Inflammatory macrophage (primary cell): ENCODE measurements around the gene LDLRAD4.

Source experiments
- DNase-seq, 2 donors: peaks; one replicate each; pipeline ENCODE4 v3.0.0-alpha.2; 2020 to 2022

Gene LDLRAD4

DNA sequence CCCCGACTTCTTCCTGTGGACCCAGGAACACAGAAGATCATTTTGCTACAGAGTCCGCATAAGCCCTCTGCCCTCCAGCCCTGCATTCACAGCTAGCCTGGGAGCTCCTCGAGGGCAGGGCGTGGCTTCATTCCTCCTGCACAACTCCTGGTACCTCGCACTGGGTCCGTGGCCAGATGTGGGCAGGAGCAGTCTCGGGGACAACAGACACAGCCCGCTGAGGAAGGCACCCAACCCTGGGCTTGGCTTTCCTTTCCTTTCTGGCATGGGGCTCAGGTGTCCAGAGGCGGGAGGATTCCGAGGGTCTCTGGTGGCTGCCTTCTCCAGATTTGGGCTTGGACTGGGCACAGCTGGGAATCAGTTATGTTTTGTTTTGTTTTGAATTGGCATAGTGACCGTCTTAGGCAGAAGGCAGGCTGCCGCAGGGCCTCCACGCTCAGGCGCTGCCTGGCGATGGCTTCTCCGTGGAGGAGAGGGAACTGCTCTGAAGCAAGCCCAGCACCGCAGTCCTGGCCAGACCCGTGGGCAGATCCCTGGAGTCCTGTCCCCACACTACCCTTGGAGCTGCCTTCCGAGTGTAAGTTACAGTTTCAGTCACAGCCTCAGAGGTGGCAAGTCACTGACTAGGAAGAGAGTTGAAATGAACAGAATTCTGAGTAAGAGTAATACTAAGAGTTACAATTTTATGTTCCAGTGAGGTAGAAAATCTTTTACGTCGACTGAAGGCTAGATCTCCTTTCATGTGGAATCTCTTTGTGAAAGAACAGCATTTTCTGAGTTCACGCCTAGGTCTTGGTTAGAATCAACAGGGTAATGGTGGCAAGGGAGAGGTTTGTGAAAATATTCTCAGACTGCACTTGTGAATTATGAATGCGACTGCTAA, 47.9 kb downstream of the LDLRAD4 start:
- peak; percentile 51 to 72 for DNase-seq

DNA sequence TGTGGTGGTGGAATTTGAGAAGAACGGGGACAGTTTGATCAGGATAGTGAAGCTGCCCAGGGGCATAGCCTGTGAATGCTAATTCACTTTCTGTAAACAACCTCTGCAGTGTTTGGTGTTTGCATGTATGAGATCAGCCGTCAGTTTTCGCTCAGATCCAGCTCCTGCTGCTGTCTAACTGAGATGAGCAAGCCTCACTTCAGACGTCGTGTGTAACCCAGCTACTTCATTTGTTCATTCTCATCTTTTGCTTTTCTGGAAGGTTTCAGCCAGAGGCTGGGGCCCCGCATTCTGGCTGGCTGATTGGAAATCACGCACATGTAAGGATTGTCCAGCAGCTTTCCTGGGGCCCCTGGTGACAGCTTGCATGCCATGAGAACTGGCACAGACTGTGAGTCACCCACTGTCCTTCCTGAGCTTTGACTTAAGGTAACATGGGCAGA, 48.9 kb downstream of the LDLRAD4 start:
- DNase-seq: no peak

DNA sequence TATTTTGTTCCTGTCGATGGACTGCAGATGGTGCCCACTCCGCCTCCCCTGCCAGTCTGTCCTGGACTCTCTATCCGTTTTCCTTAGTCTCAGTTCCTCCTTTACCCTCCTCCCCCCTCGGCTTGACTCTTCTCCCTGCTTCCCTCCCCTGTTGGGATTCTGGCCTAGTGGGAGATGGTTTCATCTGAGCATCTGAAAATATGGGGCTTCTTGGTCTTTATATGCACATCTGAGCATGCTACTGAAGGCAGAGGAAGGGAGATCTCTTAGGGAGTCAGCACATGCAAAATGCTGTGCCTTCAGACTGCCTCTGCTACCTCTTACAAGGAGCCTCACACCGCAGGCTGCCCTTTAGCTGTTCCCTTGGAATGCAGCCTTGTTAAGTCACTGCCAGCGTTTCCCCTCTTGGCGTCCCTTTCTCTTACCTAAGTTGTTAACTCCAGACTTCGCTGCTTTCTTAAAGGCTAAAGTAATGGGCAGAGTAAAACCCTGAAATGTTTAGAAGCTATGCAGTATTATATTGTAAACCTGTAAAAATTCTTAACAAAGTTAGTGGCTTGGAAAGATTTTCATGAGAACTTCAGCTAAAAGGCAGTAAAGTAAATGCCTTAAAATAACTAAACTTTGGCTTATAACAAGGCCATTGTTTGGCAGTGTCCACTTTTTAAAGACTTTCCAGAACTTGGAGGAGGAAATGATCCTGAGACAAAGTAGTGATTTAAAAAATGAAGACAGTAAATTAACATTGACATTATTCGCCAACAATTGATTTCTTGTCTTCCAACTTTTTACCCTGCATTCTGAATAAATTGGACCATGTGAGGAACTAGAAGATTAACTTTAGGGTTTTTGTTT, 49.8 kb downstream of the LDLRAD4 start:
- peak in 1 of 2 donors; percentile 12 for DNase-seq

DNA sequence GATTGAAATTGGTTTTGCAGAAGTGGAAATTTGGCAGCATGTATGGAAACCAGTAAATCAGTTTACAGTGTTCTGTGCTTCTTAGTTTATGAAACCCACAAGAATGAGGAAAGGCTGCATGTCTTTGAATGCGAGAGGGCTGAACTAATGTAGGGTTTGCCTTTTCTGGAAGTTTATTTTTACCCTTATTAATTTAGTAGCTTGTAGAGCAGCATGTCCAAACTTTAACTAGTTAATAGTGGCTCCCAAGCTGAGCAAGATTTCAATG, 50.4 kb downstream of the LDLRAD4 start:
- peak; percentile 42 to 53 for DNase-seq

GRCh38 chr18:13269521-13270011, 51.0 kb downstream of the LDLRAD4 start:
- peak; percentile 26 to 72 for DNase-seq

DNA sequence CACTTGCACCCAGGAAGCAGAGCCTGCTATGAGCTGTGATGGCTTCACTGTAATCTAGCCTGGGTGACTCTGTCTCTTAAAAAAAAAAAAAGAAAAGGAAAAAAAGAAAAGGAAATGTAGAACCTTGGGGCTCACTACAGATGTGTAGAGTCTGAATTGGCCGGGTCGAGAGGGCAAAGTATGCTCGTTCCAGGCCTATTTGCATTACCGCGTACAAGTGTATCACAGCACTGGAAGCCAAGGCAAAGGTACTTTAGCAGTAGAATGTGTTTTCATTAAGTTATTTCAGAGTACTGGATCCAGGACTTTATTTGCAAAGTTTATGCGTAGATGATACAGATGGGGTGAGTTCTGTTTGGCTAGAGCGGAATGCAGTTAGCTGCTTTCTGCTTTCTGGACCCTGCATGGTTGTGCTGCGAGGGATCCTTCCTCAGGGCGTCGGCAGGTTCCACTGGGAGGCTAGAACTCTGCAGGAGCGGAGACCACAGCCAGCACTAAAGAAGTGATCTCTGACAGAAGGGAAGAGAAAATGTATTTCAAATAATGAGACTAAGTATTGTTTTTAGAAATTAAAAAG, 51.8 kb downstream of the LDLRAD4 start:
- DNase-seq: no peak

- no peak for DNase-seq
These were observed 52.8 kb downstream of the LDLRAD4 start for GRCh38 chr18:13271302-13271911.

DNA sequence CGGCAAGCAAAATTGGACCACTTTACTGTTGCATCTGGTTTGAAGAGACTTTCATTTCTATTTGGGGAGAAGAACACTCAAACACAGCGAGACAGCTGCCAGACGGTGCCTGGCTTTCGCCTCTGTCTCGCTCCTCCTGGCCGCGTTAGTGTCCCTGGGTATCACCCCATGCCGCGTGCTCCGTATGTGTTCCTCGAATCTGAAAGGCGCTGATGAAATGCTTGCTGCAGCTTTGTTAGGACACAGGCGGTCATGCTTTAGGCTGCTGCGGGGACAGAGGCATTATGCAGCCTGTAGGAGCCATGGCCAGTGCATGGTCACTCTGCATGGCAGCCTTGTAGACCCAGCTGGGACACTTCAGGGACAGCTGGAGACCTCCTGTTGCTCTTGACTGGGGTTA, 53.9 kb downstream of the LDLRAD4 start:
- DNase-seq: no peak

DNA sequence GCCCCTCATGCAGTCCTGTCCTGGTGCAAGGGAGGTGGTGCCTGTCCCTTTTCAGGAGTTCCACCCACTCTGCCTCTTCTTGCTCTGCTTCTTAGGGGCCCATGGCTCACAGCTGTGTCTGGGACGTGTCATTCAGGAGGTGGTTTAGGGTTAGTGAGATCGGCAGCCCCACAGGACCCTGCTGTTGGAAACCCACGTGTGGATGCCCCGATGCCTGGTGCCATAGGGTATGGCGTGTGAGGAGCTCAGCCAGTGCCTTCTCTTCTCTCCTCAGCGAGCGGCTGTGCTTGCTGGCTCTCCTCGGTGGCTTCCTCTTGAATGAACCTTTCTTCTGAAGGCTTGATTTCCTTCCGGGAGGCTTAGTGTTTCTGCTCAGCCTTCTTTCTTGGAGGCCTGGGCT, 55.2 kb downstream of the LDLRAD4 start:
- no peak for DNase-seq

GRCh38 chr18:13275075-13275474, 56.5 kb downstream of the LDLRAD4 start:
- no peak for DNase-seq

- no peak for DNase-seq
These were observed 58.3 kb downstream of the LDLRAD4 start for GRCh38 chr18:13276530-13277520.

DNA sequence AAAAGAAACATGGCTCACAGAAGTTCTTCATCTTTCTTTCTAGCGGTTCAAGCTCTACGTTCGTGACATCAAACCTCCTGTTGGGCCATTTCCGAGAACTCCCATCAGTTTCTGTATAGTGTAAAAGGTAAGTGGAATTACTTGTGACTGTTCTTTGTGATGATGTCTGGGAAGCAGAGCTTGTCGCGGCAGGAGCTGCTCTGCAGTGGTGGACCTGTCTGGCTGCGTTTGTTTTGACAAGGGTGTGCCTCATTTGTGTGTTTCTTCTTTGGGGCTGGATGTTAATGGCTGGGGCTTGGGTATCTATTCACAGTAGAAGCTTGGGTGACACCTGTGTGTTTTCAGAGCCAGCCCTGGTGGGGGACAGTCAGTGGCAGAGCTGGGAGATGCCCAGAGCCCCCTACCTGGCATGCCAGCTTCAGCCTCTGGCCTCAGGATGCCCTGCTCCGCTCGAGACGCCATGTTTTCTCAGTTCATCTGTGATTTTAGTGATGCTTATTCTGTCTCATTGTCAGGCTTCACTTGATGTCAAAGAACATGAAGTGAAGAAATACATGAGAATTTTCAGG, 59.6 kb downstream of the LDLRAD4 start:
- no peak for DNase-seq

DNA sequence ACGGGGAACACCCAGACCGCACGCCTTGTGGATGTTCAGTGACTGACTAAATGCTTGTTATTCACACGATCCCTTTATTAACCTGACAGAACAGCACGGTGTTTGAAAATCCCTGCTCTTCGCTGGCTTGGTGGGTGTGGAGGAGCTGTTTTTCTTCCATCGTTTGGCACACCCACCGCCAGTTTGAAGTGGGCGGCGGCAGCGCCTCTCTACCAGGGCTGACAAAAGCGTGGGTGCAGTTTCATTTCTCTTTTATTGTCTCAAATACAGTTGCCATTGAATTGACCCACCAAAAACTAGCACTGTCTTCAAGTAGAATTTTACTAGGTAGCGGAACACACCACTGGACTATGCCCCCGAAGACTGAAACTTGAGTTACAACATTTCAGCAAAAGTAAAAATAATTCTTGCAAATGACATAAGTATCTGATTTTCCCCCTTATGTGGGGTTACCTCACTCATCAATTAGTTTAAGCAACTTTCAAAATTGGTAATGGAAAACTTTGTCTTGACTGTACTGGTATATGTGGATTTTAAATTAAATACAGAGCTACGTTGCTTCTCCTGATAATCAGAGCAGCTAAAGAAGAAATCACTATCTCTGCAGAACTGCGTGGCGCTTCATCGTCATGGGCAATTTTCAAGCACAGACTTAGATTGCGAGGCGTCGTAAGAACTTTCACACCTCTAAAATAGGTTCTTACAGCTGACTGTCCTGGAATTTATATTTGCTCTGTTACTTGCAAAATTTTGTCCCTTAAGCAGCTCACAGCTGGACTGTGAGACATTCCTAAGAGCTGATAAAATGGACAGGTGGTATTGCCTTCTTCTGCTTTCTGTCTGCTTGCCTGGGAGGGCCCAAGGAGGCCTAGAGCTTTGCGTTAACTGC, 60.9 kb downstream of the LDLRAD4 start:
- peak; percentile 80 to 84 for DNase-seq

DNA sequence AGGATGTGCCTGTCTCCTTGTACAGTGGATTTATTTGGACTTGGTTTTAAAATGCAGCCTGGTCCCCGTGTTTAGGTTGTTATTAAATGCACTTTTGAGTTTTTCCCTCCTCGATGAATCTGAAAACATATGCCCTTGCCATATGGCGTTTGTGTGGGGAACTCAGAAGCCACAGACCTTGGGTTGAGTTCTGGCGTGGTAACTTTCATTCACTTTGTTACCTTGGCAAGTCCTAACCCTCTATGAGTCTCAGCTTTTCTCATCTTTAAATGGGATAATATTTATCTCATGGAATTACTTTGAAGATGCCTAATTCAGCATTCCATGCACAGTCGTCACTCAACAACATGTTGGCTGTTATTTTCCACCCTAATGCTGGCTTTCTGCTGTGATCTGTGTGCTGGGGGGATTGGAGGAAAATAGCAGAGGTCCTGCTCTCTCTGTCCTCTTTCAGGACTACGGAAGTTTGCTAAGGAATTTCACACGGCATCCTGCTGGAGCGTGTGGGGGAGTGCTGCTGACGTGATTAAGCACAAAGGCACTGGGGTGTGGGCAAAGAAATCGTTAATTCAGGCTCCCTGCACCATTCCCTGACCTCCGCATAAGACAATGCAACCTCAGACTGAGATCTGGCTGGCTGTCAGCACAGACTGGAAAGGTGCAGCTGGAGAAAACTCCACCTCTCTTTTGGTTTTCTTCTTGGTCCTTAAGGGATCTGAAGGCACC, 61.7 kb downstream of the LDLRAD4 start:
- DNase-seq: no peak

GRCh38 chr18:13281406-13281805, 62.8 kb downstream of the LDLRAD4 start:
- DNase-seq: no peak

DNA sequence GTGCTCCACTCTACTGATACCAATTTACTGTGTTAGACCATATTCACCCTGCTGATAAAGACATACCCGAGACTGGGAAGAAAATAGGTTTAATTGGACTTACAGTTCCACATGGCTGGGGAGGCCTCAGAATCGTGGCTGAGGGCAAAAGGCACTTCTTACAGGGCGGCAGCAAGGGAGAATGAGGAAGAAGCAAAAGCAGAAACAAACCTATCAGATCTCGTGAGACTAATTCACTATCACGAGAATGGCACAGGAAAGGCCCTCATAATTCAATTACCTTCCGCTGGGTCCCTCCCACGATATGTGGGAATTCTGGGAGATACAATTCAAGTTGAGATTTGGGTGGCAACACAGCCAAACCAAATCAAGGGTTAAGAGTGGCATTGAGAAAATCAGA, 65.2 kb downstream of the LDLRAD4 start:
- no peak for DNase-seq

GRCh38 chr18:13284330-13285027, 65.9 kb downstream of the LDLRAD4 start:
- DNase-seq: no peak

DNA sequence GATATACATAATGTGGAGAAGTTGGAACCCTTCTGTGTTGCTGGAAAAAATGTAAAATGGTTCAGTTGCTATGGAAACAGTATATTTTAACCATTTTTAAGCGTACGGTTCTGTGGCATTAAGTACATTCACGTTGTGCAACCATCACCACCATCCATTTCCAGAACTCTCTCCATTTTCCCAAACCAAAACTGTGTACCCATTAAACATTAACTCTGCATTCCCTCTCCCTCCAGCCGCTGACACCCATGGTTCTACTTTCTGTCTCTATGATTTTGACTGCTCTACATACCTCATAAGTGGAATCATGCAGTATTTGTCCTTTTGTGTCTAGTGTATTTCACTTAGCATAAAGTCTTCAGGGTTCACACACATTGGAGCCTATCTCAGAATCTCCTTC, 67.3 kb downstream of the LDLRAD4 start:
- DNase-seq: no peak
